Kidney tubule cell (primary cell): ENCODE measurements around the gene RAD23A.
"Not testable (repeated sequence)": the region's sequence is repeated elsewhere in the genome, so short reads cannot be mapped to it uniquely, and the experiment has no call there.

Experiments used
- DNase-seq: peaks from one replicate; pipeline ENCODE4 v3.0.0-alpha.2; 2018; ENCODE audit warnings: low spot score

The RAD23A gene

GRCh38 chr19:12955575-12955974, 9.9 kb downstream of the RAD23A start:
- DNase-seq: not testable (repeated sequence)

DNA sequence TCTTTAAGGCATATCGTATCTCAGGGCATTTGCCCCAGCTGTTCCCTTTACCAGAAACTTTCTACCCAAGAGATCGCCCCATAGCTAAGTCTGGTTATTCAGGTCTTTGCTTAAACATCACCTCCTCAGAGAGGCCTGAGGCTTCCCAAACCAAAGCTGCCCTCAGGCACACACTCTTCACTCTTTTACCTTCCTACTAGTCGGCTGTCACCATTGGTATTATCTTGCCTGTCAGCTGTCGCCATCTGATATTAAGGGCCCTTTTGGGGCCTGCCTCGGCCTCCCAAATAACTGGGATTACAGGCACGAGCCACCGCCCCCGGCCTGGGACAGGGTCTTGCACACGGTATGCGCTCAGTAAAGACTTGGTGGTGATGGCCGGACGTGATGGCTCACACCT, 10.3 kb downstream of the RAD23A start:
- no peak for DNase-seq

- DNase-seq: peak; percentile 86
These were observed 11.1 kb downstream of the RAD23A start, which contains the start of gene GADD45GIP1 for GRCh38 chr19:12956446-12957388. Gene GADD45GIP1 (minus strand): TSS chr19:12957223. CDS start chr19:12957212, 11 bp downstream.

DNA sequence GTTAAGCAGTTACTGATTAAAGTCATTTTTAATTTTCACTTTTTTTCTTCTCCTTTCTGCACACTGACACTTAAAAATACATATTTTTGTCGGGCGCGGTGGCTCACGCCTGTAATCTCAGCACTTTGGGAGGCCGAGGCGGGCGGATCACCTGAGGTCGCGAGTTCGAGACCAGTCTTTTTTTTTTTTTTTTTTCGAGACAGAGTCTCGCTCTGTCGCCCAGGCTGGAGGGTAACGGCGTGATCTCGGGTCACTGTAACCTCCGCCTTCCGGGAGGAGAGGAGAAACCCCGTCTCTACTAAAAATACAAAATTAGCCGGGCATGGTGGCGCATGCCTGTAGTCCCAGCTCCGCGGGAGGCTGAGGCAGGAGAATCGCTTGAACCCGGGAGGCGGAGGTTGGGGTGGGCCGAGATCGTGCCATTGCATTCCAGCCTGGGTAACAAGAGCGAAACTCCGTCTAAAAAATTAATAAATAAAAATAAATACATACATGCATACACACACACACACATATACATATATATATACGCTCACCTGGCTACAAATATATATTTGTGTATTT, 11.8 kb downstream of the RAD23A start:
- DNase-seq: not testable (repeated sequence)

- DNase-seq: no peak
These were observed 13.8 kb downstream of the RAD23A start for GRCh38 chr19:12959481-12959880.

DNA sequence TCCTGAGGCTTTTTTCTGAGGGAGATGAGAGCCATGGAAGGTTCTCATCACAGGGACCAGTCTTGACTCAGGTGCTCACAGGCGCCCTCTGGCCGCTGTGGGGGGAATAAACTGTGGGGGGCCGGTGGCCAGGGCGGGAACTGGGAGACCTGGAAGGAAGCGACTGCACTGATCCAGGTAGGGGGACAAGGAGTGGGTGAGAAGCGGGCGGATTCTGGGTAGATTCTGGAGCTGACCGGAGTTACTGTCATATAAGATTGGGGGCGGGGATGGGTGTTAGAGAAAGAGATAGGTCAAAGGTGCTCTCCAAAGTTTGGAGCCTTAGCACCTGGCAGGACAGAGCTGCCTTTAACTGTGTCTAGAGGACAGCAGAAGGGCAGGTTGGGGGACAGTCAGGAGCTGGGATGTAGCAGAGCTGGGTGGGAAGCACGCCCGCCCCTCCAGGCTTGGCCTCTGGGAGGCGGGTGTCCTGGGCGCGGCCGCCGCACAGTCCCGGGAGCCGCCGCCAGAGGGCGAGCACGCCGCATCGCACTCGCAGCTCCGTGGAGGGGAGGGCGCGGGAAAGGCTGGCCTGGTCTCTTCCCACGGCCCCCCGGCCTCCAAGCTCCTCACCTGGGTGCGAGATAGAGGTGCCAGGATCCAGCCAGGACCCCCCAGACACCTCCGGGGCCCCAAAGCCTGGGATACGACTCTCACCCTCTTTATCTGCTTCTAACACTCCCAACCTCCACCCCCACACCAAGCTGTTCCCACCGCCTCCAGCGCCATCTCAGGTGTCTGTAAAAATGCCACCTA, 19.6 kb downstream of the RAD23A start:
- DNase-seq: peak; percentile 77

DNA sequence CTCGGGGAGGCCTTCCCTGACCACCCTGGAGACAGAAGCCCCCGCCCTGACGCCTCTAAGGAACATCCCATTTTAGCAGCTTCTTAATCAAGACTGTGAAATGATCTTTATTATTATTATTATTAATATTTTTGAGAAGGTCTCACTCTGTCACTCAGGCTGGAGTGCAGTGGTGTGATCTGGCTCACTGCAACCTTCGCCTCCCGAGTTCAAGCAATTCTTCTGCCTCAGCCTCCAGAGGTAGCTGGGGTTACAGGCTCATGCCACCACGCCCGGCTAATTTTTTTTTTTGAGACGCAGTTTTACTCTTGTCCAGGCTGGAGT, 20.1 kb downstream of the RAD23A start:
- DNase-seq: no peak

- peak; percentile 42 for DNase-seq
These were observed 22.2 kb downstream of the RAD23A start for GRCh38 chr19:12967907-12968306.

DNA sequence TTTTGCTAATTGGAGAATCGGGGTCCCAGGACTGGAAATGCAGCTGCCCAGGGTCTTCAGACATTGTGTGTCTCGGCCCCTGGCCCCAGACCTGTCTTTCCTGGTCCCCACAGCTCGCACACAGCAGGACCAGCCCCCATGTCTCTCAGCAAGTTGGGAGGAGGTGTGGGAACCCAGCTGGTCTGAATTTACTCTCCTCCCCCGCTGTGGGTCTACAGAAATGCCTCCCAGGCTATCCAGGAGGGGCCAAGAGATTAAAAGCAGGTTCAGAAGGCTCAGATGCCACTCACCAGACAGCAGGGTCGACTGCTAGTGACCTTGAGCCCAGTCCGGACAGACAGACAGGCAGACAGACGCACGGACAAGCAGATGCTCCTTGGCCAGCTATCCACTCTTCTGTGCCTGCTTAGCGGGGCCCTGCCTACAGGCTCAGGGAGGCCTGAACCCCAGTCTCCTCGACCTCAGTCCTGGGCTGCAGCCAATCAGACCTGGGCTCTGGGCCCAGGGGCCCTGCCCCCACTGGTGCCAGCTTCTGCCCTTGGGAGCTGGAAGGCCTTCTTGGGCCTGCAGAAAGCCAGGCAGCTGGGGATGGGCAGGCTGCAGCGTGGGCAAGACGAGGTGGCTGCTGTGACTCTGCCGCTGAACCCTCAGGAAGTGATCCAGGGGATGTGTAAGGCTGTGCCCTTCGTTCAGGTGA, 23.8 kb downstream of the RAD23A start, which contains the start of gene DAND5:
Gene DAND5, plus strand, starts transcription at position 285 of the 697 bp plus-strand sequence. Its CDS starts 85 bp downstream, at position 370.
- no peak for DNase-seq

- no peak for DNase-seq
These were observed 24.6 kb downstream of the RAD23A start for GRCh38 chr19:12970070-12970820.

DNA sequence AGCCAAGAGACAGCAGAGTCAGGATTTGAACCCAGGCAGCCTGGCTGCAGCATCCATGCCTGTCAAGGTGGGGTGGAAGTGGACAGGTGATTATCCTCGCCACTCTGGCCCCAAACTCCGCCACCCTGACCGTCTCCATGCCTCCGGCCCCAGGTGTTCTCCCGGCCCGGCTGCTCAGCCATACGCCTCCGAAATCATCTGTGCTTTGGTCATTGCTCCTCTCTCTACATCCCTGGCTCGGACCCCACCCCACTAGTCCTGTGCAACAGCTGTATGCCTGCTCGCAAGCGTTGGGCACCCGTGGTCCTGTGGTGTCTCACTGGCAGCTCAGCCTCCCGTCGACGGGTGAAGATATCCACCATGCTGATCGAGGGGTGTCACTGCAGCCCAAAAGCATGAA, 27.6 kb downstream of the RAD23A start:
- DNase-seq: no peak

DNA sequence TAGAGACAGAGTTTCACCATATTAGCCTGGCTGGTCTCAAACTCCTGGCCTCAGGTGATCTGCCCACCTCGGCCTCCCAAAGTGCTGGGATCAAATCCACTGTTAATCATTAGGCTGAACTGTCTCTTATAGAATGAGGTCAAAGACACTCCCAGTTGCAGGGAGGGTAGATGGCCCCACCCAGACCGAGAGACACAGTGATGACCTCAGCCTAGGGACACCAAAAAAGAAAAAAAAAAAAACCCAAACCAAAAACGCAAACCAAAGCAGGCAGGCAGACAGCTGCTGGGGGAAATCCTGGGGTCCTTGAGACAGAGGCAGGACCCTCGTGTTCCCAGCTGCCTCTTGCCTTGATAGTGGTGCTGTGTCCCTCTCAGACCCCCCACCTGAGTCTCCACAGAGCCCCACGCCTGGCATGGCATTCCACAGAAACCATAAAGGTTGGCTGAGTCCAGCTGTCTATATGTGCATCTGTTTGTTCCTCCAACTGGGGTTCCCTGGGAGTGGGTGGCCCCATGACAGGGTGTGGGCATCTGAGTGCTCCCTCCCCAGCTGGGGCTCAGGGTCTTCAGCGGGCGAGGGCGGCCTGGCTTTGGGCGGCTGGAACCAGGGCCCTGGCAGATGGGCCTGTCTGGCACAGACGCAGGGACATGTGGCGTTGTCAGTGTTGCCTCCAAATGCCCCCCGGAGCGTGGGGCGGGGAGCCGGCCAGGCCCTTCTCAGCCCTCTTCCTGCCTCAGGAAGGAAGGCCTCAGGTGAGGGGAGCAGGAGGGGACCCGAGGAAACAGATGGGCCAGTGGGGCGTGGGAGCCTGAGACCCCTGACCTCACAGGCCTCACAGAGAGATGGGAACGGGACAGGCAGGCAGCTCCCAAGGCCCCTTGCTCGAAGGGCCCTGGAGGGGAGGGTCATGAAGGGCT, 28.9 kb downstream of the RAD23A start:
- peak; percentile 53 for DNase-seq

- DNase-seq: no peak
These were observed 29.6 kb downstream of the RAD23A start for GRCh38 chr19:12975221-12975741.

GRCh38 chr19:12976109-12976508, 30.4 kb downstream of the RAD23A start:
- DNase-seq: not testable (repeated sequence)

DNA sequence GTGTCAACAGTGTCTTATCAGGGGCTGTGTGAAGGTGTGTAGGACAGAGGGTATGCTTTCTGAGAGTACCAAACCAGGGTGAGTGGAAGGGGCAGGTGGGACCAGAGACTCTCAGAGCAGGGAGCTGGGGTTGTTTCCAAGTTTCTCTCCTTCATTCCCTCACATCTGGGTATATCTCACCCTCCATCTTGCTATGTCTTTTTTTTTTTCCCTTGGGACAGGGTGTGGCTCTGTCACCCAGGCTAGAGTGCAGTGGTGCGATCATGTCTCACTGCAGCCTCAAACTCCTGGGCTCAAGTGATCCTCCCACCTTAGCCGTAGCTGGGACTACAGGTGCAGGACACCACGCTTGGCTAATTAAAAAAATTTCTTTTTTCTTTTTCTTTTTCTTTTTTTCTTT, 34.3 kb downstream of the RAD23A start:
- DNase-seq: no peak

DNA sequence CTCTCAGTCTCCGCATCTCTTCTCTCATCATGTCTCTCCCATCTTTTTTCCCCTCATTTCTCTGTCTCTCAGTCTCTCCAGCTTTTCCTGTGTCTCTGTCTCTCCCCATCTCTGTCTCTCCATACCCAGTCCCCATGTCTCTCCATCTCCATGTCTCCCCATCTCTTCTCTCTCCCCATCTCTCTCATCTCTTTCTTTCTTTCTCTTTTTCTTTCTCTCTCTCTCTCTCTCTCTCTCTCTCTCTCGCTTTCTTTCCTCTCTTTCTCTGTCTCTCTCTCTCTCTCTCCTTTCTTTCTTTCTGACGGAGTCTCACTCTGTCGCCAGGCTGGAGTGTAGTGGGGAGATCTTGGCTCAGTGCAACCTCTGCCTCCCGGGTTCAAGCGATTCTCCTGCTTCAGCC, 37.0 kb downstream of the RAD23A start:
- no peak for DNase-seq

DNA sequence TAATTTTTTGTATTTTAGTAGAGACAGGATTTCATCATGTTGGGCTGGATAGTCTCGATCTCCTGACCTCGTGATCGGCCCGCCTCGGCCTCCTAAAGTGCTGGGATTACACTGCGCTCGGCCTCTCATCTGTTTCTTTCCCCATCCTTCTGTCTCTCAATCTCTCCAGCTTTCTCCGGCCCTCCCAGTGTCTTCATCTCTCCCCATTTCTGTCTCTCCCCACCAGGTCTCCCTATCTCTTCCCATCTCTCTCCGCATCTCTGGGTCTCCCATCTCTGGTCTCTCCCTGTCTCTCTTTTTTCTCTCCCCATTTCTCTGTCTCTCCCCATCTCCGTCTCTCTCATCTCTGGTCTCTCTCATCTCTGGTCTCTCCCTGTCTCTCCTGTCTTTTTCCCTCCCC, 37.4 kb downstream of the RAD23A start:
- no peak for DNase-seq

DNA sequence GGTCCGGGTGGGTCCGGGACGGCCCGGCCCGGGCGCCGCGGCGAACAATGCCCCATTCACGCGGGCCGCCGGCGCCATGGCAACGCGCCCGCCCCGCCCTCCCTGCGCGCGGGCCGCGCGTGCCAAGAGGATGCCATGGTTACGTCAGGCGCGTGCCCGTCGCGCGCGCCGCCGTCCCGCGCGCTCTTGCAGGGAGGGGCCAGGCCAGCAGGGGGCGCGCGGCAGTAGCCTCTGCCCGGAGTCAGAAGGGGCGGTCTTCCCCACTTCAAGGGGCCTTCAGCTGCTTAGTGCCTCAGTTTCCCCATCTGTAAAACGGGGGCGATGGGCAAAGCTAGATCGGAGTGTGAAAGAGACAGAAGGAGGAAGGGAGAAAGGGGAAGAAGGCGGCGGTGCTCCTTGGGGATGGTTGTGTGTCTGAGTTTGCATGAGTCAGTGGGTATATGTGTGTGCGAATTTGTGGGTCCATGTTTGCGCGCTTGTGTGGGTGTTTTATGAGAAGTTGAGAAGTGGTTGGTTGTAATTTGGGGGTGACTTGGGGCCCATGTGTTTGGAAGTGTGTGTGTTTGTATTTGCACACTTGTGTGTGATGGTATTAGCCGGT, 38.0 kb downstream of the RAD23A start:
- peak; percentile 78 for DNase-seq

- no peak for DNase-seq
These were observed 38.5 kb downstream of the RAD23A start for GRCh38 chr19:12984143-12984627.
